HAP-1 (cell line): ENCODE measurements around the gene MEX3C.
A peak's percentile ranks its signal among the peaks of the same experiment; 100 is the strongest.

Source experiments
- DNase-seq, 2 experiments: peaks; one replicate each; pipeline ENCODE4 v3.0.0-alpha.2; 2016 to 2020; ENCODE audit warnings: low spot score in 2 of 2
- H3K27me3 ChIP-seq: fragments of 250-450 bp; sonication (Bioruptor Pico); 2 replicates; pipeline ENCODE4 v1.5.1; 2020; ENCODE audit warnings: low read depth, mild to moderate bottlenecking, moderate library complexity
- H3K36me3 ChIP-seq: fragments of 250-450 bp; sonication (Bioruptor Pico); replicated peaks from 2 replicates; pipeline ENCODE4 v1.5.1; 2020; ENCODE audit warnings: mild to moderate bottlenecking
- H3K4me1 ChIP-seq: fragments of 250-450 bp; sonication (Bioruptor Pico); 2 replicates; pipeline ENCODE4 v1.5.1; 2020; ENCODE audit warnings: mild to moderate bottlenecking
- H3K4me3 ChIP-seq: fragments of 250-450 bp; sonication (Bioruptor Pico); 2 replicates; pipeline ENCODE4 v1.5.1; 2020; ENCODE audit warnings: mild to moderate bottlenecking, moderate library complexity
- H3K9me3 ChIP-seq: fragments of 250-450 bp; sonication (Bioruptor Pico); 2 replicates; pipeline ENCODE4 v1.5.1; 2020; ENCODE audit warnings: mild to moderate bottlenecking, moderate library complexity
- in situ Hi-C: fragments of 300-500 bp; cut with MboI; formaldehyde crosslinking; loops from 3 replicates; pipeline ENCODE4 v1.14.3; 2020; ENCODE audit warnings: low sequenced_read_pairs, inconsistent platforms, mixed read lengths

The MEX3C gene

GRCh38 chr18:51197661-51198424 lies at the start of gene MEX3C:
MEX3C (minus strand) TSS chr18:51197681; CDS start chr18:51197320, 361 bp downstream.
- peak; percentile 98 to 99 for DNase-seq
- no peaks in the 10 kb centered on the region for H3K27me3 ChIP-seq
- H3K36me3 ChIP-seq = 0 out of 2 replicates have a peak, but pooled peaks cover 1% of the 10 kb centered on the region
- H3K4me1 ChIP-seq = peaks cover 18% of the 10 kb centered on the region
- in situ Hi-C loops = loop anchor here (25.0 kb wide), 2 partner anchors 111 to 386 kb away; partner anchors contain the start of gene MRO
- peaks cover 3% of the 10 kb centered on the region for H3K9me3 ChIP-seq
- peak within 1 kb of the TSS; percentile 68 for H3K4me3 ChIP-seq

- in situ Hi-C loops = no loop called here
- no peaks in the 10 kb centered on the region for H3K9me3 ChIP-seq
- no peaks in the 10 kb centered on the region for H3K27me3 ChIP-seq
- H3K4me3 ChIP-seq = no peak overlapping the region
- no peaks in the 10 kb centered on the region for H3K4me1 ChIP-seq
- no peak for DNase-seq
- H3K36me3 ChIP-seq = no peaks in the 10 kb centered on the region
These were observed 43.7 kb upstream of the MEX3C start for GRCh38 chr18:51241226-51241625.

- no peaks in the 10 kb centered on the region for H3K4me1 ChIP-seq
- no peaks in the 10 kb centered on the region for H3K27me3 ChIP-seq
- H3K4me3 ChIP-seq = no peak overlapping the region
- in situ Hi-C loops = no loop called here
- H3K9me3 ChIP-seq = no peaks in the 10 kb centered on the region
- DNase-seq = peak in 1 of 2 experiments; percentile 20
- no peaks in the 10 kb centered on the region for H3K36me3 ChIP-seq
These were observed 38.7 kb upstream of the MEX3C start for GRCh38 chr18:51236225-51236624.

GRCh38 chr18:51235009-51235789 lies 37.7 kb upstream of the MEX3C start:
- no peak for DNase-seq
- H3K4me1 ChIP-seq = no peaks in the 10 kb centered on the region
- H3K9me3 ChIP-seq = no peaks in the 10 kb centered on the region
- H3K27me3 ChIP-seq = no peaks in the 10 kb centered on the region
- no peak overlapping the region for H3K4me3 ChIP-seq
- in situ Hi-C loops = no loop called here
- H3K36me3 ChIP-seq = no peaks in the 10 kb centered on the region

GRCh38 chr18:51234117-51235008 lies 36.9 kb upstream of the MEX3C start:
- Histone ChIP-seq H3K9me3 (no peaks in the 10 kb centered on the region), H3K4me3 (no peak overlapping the region), H3K27me3 (no peaks in the 10 kb centered on the region), H3K4me1 (no peaks in the 10 kb centered on the region), H3K36me3 (no peaks in the 10 kb centered on the region)
- no peak for DNase-seq
- in situ Hi-C loops = no loop called here

GRCh38 chr18:51229328-51229727 lies 31.8 kb upstream of the MEX3C start:
- H3K9me3 ChIP-seq = no peaks in the 10 kb centered on the region
- no peak for DNase-seq
- no peaks in the 10 kb centered on the region for H3K36me3 ChIP-seq
- H3K4me3 ChIP-seq = no peak overlapping the region
- in situ Hi-C loops = no loop called here
- H3K4me1 ChIP-seq = no peaks in the 10 kb centered on the region
- H3K27me3 ChIP-seq = no peaks in the 10 kb centered on the region

GRCh38 chr18:51227660-51228059 lies 30.2 kb upstream of the MEX3C start:
- DNase-seq = no peak
- no peaks in the 10 kb centered on the region for H3K27me3 ChIP-seq
- H3K36me3 ChIP-seq = no peaks in the 10 kb centered on the region
- in situ Hi-C loops = no loop called here
- H3K9me3 ChIP-seq = no peaks in the 10 kb centered on the region
- H3K4me1 ChIP-seq = no peaks in the 10 kb centered on the region
- H3K4me3 ChIP-seq = no peak overlapping the region

GRCh38 chr18:51226587-51227350 lies 29.3 kb upstream of the MEX3C start:
- DNase-seq = no peak
- no peaks in the 10 kb centered on the region for H3K4me1 ChIP-seq
- peaks cover 2% of the 10 kb centered on the region; the same call in 1 of the 2 replicates for H3K27me3 ChIP-seq
- H3K36me3 ChIP-seq = no peaks in the 10 kb centered on the region
- no peaks in the 10 kb centered on the region for H3K9me3 ChIP-seq
- in situ Hi-C loops = no loop called here
- no peak overlapping the region for H3K4me3 ChIP-seq

- Histone ChIP-seq H3K9me3 (no peaks in the 10 kb centered on the region), H3K4me1 (no peaks in the 10 kb centered on the region), H3K36me3 (no peaks in the 10 kb centered on the region), H3K4me3 (no peak overlapping the region), H3K27me3 (peaks cover 3% of the 10 kb centered on the region; the same call in 1 of the 2 replicates)
- DNase-seq = no peak
- in situ Hi-C loops = no loop called here
These were observed 28.6 kb upstream of the MEX3C start for GRCh38 chr18:51226068-51226467.

- Histone ChIP-seq H3K4me1 (no peaks in the 10 kb centered on the region; the same call in 1 of the 2 replicates), H3K9me3 (no peaks in the 10 kb centered on the region), H3K4me3 (no peak overlapping the region), H3K27me3 (no peaks in the 10 kb centered on the region), H3K36me3 (no peaks in the 10 kb centered on the region)
- in situ Hi-C loops = no loop called here
- DNase-seq = no peak
These were observed 15.1 kb upstream of the MEX3C start for GRCh38 chr18:51212606-51213005.

GRCh38 chr18:51211552-51211951 lies 14.1 kb upstream of the MEX3C start:
- DNase-seq = no peak
- Histone ChIP-seq H3K4me3 (no peak overlapping the region), H3K36me3 (no peaks in the 10 kb centered on the region), H3K4me1 (no peaks in the 10 kb centered on the region; the same call in 1 of the 2 replicates), H3K9me3 (no peaks in the 10 kb centered on the region), H3K27me3 (no peaks in the 10 kb centered on the region)
- in situ Hi-C loops = no loop called here

- in situ Hi-C loops = loop anchor here (25.0 kb wide), 2 partner anchors 110 to 385 kb away; partner anchors contain the start of gene MRO
- peak in 1 of 2 experiments; percentile 48 for DNase-seq
These were observed 445 bp downstream of the MEX3C start for GRCh38 chr18:51196811-51197660.

More at GRCh38 chr18:51196811-51197660, 445 bp downstream of the MEX3C start:
- 0 out of 2 replicates have a peak, but pooled peaks cover 3% of the 10 kb centered on the region for H3K36me3 ChIP-seq
- peaks cover 19% of the 10 kb centered on the region for H3K4me1 ChIP-seq
- peaks cover 3% of the 10 kb centered on the region for H3K9me3 ChIP-seq
- H3K4me3 ChIP-seq = peak overlapping the region; percentile 68
- no peaks in the 10 kb centered on the region for H3K27me3 ChIP-seq
